Epidermal melanocyte (primary cell): ENCODE data around the gene FHIP1A.

Experiments
- DNase-seq: peaks from one replicate; pipeline ENCODE4 v3.0.0; 2011; ENCODE audit warnings: low spot score; ENCODE audit not compliant: insufficient read length

The FHIP1A gene

DNA sequence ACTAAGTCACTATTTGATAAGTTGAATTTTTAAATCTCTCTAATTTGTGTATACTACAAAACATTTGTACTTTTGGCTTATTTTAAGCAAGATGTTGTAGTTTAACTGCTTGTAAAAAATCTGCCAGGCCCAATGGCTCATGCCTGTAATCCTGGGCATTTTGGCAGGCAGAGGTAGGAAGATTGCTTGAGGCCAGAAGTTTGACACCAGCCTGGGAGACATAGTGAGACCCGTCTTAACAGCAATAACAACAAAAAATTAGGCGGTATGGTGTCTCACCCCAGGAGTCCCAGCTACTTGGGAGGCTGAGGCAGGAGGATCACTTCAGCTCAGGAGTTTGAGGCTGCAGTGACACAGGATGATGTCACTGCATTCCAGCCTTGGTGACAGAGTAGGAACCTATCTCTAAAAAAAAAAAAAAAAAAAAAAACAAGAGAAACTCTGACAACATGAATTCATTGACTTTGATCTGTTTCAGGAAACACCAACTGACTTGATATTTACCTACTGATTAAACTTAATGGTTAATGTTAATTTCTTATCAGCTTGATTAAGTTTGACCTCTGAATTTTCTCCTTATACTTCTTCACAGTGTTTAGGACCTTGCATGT lies 8.9 kb downstream of the FHIP1A start:
- DNase-seq: no peak

- no peak for DNase-seq
These were observed 9.4 kb downstream of the FHIP1A start for GRCh38 chr4:151418385-151418784.

DNA sequence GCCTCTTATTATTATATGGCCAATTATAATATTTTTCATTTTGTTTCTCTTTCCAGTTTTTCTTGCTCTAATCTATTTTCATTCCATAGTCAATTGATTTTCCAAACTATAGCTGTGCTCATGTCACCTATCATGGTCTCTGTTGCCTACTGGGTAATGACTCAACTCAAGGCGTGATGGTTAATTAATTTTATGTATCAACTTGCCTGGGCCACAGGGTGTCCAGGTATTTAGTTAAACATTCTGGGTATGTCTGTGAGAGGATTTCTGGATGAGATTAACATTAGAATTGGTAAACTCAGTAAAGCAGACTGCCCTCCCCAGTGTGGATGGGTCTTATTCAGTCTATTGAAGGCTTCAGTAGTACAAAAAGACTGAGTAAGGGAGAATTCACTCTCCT lies 9.9 kb downstream of the FHIP1A start:
- no peak for DNase-seq

DNA sequence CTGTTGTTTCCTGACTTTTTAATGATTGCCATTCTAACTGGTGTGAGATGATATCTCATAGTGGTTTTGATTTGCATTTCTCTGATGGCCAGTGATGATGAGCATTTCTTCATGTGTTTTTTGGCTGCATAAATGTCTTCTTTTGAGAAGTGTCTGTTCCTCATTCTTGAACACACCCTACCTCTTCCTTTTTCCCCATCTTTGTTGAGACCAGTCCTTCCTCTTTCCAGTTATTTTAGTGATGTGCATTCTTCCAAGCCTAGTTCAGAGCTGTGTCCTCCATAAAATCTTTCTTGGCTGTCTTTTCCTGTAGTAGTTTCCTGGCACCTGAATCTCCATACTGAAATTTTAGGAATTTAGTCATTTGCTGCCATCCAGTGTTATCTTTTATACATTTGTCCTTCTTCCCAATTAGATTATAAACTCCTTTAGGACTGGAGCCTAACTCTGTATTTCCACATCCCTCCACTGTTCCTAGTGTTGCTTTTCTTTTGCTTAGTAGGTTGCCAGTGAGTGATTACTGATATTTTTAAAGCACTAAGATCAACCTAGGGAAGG lies 11.4 kb downstream of the FHIP1A start:
- no peak for DNase-seq

GRCh38 chr4:151422854-151423253 lies 13.9 kb downstream of the FHIP1A start:
- no peak for DNase-seq

DNA sequence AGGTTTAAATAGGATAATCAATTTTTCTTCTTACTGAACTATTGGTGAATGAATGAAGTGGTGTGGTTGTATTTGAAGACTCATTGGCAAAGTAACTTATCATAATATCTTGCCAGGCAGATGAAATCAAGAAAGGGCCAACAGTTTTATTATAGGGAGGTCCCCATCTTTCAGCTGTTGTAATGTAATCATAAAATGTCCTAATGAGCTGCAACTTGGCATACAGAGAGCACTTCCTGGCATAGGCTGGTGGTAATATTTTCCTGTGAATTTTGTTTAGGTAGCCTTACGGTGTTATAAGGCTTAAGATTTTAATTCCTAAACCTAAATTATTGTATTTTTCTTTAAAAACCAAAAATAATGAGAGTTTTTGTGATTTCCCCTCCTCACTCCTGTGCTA lies 17.5 kb downstream of the FHIP1A start:
- DNase-seq: no peak

DNA sequence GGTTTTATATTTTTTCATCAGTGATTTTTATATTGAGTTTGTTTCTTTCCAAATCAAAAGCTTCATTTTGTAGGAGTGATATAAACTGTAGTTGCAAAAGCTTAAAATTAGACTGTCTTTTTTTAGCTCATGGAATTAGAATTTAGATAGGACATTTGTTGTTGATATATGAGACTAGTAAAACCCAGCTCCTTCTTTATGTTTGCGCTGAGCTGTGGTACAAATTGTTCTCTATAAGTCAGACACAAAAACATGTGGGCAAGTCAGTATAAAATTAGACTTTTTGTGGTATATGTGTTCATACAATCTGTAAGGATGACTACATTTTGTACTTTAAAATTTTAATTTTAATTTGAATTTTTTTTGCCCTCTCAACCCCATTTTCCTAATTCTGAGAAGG lies 18.3 kb downstream of the FHIP1A start:
- DNase-seq: no peak

DNA sequence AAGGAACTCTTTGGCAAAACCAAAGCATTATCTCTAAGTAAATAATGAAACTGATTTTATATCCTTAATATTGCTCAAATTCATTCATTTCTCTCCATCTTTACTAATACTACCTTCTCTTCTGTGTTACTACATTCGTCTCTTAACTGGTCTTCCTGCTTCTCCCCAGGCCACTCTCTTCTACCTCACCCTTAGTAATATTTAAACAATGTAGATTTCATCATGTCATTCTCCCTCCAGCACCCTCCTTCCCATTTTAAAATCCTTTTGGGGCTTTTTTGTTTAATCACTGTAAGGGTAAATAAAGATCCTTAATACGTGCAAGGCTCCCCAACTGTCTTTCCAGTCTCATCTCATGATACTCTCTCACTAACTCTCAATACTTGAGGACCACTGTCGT lies 19.4 kb downstream of the FHIP1A start:
- DNase-seq: no peak

- no peak for DNase-seq
These were observed 21.1 kb downstream of the FHIP1A start for GRCh38 chr4:151429957-151430570.

DNA sequence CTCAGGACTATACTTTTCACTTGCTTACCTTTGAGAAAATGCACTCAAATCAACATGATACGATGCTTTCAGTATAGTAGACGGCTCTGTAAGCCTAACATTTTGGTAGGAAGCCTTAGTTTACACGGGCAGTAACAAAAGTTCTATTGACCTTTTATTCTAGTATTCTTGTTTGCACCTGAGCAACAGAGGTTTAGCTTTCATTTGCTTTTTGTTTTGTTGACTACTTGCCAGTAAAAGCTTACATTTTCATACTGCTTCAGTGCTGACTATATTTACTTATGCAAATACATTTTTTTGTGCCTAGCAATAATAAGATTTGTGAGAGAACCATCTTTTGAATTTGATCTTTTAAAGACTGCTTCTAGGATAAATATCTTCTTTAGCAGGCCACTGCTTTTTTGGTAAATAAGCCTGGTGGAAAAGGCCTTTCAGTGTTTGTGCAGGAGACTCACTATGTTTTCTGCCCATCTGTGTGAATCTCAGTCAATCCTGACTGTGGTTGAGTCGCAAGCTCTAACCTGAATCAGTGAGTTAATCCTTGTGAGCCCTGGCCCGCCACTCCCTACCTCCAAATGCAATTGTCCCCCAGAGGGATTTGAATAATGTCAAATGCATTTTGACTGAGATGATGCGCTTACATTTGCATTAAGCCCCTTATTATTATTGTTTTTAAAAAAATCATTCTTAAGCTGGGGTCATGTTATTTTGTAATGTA lies 21.9 kb downstream of the FHIP1A start:
- DNase-seq: no peak

- no peak for DNase-seq
These were observed 22.8 kb downstream of the FHIP1A start for GRCh38 chr4:151431728-151432127.

- DNase-seq: no peak
These were observed 23.7 kb downstream of the FHIP1A start for GRCh38 chr4:151432654-151433053.

DNA sequence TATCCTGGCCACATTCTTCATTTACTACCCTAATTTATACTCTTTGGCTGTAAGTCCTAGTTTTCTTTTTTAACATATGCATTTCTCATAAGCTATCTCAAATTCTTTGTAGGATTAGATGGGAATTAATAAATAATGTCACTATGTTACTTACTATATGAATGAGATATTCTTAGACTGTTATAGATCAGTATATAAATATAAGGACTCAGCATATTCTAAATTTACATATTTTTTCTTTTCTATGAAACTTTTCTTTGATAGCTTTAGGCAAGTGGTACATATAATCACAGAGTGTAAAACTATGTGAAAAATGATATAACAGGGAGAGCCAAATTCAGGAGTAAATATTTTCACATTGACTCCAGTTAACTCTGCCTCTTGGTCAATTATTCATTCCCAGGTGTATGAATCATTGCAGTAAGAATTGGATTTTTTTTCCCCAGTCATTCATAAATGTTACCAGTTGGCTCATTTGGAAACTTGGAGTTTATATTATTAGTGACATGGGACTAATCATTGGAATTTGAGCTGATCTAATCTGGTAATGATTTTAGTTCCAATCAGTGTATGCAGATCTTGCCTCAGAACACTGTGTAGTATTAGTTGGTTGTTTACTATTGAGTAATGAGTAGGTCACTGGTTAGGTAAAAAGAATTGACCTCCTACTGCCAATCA lies 25.3 kb downstream of the FHIP1A start:
- DNase-seq: no peak

- DNase-seq: no peak
These were observed 27.1 kb downstream of the FHIP1A start for GRCh38 chr4:151436093-151436518.

DNA sequence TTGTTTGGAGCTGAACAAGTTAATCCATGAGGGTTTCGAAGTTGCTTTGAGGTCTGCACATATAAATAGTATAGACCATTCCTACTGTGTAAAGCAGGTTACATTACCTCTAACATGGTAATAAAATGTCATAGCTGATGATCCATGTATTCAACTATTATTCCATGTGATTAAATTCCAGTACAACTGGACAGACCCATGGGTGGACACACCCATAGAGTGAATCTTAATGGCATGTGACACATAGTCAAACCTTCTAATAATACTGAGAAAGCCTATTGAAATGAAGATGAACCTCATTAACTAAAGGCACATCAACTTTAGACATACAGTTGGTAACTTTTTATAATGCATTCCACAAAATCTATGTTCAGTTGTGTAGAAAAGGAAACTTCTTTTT lies 28.5 kb downstream of the FHIP1A start:
- DNase-seq: no peak

- no peak for DNase-seq
These were observed 29.2 kb downstream of the FHIP1A start for GRCh38 chr4:151438154-151438553.

GRCh38 chr4:151439320-151439719 lies 30.3 kb downstream of the FHIP1A start:
- DNase-seq: no peak

GRCh38 chr4:151442002-151442401 lies 33.0 kb downstream of the FHIP1A start:
- DNase-seq: no peak

DNA sequence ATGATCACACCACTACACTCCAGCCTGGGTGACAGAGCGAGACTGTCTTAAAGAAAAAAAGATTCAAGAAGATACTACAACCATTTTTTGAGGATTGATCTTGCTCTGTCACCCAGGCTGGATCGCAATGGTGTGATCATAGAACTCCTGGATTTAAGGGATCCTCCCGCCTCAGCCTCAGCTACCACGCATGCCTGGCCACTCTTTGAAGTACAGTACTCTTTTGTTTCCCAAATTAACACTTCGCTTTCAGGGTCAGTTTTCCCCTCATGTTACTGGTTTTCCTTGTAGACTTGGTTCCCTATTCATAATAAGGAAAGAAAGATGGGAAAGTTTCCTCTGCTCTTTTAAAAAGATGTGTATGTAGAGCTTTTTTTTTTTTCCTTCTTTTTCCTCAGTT lies 34.3 kb downstream of the FHIP1A start:
- DNase-seq: no peak

DNA sequence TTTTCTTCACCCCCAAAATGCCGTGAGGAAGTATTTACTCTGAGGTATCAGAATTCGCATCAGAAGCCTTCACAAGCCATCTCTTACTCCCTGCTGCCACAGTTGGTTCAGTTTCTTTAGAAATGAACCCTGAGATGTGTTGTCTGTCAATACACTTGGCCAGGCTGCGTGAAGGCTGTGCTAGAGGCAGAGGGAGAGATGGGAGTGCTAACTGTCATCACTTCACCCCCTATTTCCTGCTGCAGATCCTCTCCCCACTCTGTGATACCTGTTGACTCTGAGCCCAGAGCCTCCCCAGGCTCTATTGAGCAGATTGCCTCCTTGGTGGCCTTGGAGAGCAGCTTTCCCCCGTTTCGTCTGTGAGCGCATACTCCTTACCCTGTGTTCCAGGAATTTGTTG lies 34.8 kb downstream of the FHIP1A start:
- DNase-seq: no peak

- DNase-seq: no peak
These were observed 37.2 kb downstream of the FHIP1A start for GRCh38 chr4:151446208-151446607.

- DNase-seq: no peak
These were observed 45.5 kb downstream of the FHIP1A start for GRCh38 chr4:151454513-151454912.
